NCI-H1694 (cell line): ENCODE measurements around the gene BTNL9.
"Not testable (repeated sequence)": the region's sequence is repeated elsewhere in the genome, so short reads cannot be mapped to it uniquely, and the experiment has no call there.

Experiments used
- DNase-seq: peaks from one replicate; lab custom pipeline; 2025; lab: John Stamatoyannopoulos, UW

The BTNL9 gene

GRCh38 chr5:181043285-181044092 is 3.4 kb downstream of the BTNL9 start:
- no peak for DNase-seq

GRCh38 chr5:181044093-181044599 is 4.1 kb downstream of the BTNL9 start:
- no peak for DNase-seq

- DNase-seq, result no peak
These were observed 4.7 kb downstream of the BTNL9 start for GRCh38 chr5:181044662-181045305.

- DNase-seq, result no peak
These were observed 5.2 kb downstream of the BTNL9 start for GRCh38 chr5:181045316-181045715.

GRCh38 chr5:181045857-181046256 is 5.8 kb downstream of the BTNL9 start:
- DNase-seq, result not testable (repeated sequence)

GRCh38 chr5:181047288-181047687 is 7.2 kb downstream of the BTNL9 start:
- no peak for DNase-seq

GRCh38 chr5:181047921-181048320 is 7.9 kb downstream of the BTNL9 start:
- DNase-seq, result no peak

- no peak for DNase-seq
These were observed 9.9 kb downstream of the BTNL9 start for GRCh38 chr5:181050016-181050415.

- DNase-seq, result no peak
These were observed 12.0 kb downstream of the BTNL9 start for GRCh38 chr5:181051841-181052671.

GRCh38 chr5:181052672-181053487 is 12.8 kb downstream of the BTNL9 start:
- no peak for DNase-seq

- no peak for DNase-seq
These were observed 13.5 kb downstream of the BTNL9 start for GRCh38 chr5:181053488-181054121.

- DNase-seq, result no peak
These were observed 14.1 kb downstream of the BTNL9 start for GRCh38 chr5:181054138-181054537.

GRCh38 chr5:181054871-181055459 is 14.9 kb downstream of the BTNL9 start:
- no peak for DNase-seq

GRCh38 chr5:181056431-181056830 is 16.4 kb downstream of the BTNL9 start:
- no peak for DNase-seq

GRCh38 chr5:181058321-181058720 is 18.3 kb downstream of the BTNL9 start:
- DNase-seq, result no peak

GRCh38 chr5:181058786-181059296 is 18.8 kb downstream of the BTNL9 start:
- no peak for DNase-seq

GRCh38 chr5:181059297-181060230 is 19.5 kb downstream of the BTNL9 start:
- DNase-seq, result no peak

- no peak for DNase-seq
These were observed 20.1 kb downstream of the BTNL9 start for GRCh38 chr5:181060231-181060590.

GRCh38 chr5:181060924-181061323 is 20.9 kb downstream of the BTNL9 start:
- DNase-seq, result no peak
